SH-SY5Y (cell line): ENCODE results near the gene CDC42EP5.

Experiments
- GATA2 ChIP-seq: IDR thresholded peaks from 2 replicates; pipeline ENCODE4 v1.6.1; 2011; ENCODE audit warnings: mild to moderate bottlenecking, low read depth, low read length
- GATA3 ChIP-seq: IDR thresholded peaks from 2 replicates; pipeline ENCODE4 v1.6.1; 2011; ENCODE audit warnings: low read depth, mild to moderate bottlenecking, low read length, moderate library complexity

Gene CDC42EP5

DNA sequence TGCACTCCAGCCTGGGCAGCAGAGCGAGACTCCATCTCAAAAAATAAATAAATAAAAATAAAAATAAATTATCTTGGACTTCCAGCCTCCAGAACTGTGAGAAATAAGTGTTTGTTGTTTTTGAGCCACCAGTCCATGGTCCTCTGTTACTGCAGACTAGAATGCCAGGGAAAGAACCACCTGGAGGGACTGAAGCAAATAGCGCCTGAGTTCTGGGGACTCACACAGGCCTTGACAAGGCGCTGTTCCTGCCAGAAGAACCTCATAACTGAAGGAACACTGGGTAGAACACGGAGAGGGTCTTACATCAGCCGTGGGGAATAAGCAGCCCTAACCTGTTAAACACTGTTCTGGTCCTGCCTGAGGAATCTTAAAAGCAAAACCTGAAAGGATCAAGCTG is 32.5 kb downstream of the CDC42EP5 start:
- TF ChIP-seq GATA3 (no peak), GATA2 (no peak)

DNA sequence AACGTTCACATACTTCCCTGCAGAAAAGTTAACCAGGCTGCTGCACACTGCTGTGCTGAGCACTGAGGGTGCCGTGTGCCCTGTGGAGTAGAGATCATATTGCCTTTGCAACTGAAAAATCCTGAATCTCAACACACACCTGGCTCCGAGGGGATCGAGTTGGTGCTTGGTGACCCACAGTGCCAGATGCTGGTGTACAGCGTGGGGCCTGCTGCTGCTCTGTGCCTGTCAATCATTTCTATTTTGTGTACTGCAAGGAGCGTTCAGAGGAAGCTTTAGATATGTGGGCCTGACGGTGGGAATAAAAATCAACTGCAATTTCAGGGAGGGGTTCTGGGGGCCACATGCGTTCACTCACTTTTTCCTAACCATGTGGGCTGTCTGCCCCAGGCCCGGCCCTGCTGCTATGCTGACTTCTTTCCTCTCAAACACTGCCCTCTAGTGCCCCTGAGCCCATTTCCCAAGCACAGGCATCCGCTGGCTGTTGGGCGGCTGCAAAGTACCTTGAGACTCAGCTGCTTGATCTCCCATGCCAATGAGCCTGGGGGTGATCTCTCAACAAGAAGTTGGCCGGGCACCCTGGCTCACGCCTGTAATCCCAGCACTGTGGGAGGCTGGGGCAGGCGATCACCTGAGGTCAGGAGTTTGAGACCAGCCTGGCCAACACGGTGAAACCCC is 33.8 kb downstream of the CDC42EP5 start:
- TF ChIP-seq GATA2 (no peak), GATA3 (no peak)

DNA sequence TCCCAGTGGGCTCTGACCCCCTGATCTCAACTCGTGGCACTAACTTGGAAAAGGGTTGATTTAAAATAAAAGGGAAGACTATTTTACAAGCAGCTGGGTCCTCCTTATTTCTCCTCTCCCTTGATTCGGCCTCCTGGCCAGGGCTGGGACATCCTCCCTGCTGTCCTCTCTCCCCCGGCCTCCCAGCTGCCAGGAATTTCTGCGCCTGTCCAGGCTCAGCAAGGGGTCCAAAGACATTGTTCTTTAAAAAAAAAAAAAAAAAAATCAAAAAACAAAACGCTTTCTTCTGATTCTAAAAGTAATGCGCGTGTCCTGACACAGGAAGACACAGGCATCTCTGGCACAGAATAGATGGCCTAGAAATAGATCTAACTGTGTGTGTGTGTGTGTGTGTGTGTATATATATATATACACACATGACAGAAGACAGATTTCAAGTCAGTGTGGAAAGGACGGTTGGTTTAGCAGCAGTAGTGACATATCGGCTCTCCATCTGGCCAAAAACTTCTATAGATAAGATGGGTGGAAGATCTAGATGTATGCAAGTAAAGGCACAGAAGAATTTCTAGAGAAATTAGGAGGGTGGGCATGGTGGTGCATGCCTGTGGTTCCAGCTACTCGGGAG is 36.4 kb downstream of the CDC42EP5 start:
- TF ChIP-seq GATA2 (no peak), GATA3 (no peak)

DNA sequence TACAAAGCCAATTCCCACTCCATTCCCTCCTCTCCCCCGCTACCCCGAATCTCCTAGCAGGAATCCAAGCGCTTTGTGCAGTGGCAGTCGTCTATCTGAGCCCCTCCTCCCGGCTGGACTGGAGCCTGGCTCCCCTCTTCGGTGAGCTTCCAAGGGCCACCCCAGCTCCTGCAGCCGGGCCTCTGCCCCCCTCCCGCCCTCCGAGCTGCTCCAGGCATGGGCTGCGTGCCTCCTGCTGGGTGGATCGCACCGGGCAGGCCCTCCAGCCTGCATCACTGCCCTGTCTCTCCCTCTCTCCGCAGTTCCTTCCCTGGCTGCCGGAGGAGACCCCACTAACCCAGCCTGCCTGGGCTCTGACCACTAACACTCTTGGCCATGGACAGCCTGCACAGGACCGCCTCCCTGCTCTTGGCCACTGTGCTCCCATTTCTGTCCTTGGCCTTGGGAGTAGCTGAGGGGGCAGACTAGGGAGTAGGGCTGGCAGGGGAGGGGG is 37.0 kb downstream of the CDC42EP5 start:
- no peak for TF ChIP-seq GATA3
- TF ChIP-seq GATA2, result no peak

DNA sequence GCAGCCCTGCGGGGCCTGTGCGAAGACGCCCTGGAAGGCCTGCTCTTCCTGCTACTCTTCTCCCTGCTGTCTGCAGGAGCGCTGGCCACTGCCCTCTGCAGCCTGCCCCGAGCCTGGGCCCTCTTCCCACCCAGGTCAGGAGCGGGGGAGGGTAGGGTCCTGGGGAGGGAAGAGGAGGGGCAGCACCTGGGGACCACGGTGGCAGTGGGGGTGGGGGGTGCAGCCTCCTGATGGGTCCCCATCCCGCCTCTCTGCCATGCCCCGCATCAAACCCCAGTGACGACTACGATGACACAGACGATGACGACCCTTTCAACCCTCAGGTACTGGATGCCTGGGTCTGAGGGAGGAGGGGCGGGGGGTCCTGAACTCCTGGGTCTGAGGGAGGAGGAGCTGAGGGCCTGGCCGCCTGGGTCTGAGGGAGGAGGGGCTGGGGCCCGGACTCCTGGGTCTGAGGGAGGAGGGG is 37.5 kb downstream of the CDC42EP5 start:
- no peak for TF ChIP-seq GATA2
- TF ChIP-seq GATA3, result no peak

DNA sequence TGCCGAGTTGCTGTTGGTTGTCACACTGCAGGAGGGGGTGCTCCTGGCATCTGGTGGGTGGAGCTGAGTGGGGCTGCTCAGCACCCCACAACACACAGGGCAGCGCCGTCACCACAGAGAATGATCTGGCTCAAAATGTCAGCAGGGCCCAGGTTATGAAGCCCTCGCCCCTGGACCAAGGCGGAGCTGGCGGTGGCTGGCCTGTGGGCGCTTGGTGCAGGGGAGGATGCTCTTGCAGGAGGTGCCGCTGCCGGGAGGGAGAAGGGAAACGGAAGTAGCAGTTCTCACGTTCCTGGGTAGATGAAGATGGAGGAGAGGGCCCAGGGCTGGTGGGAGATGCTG is 38.3 kb downstream of the CDC42EP5 start:
- TF ChIP-seq GATA3 (no peak), GATA2 (no peak)

DNA sequence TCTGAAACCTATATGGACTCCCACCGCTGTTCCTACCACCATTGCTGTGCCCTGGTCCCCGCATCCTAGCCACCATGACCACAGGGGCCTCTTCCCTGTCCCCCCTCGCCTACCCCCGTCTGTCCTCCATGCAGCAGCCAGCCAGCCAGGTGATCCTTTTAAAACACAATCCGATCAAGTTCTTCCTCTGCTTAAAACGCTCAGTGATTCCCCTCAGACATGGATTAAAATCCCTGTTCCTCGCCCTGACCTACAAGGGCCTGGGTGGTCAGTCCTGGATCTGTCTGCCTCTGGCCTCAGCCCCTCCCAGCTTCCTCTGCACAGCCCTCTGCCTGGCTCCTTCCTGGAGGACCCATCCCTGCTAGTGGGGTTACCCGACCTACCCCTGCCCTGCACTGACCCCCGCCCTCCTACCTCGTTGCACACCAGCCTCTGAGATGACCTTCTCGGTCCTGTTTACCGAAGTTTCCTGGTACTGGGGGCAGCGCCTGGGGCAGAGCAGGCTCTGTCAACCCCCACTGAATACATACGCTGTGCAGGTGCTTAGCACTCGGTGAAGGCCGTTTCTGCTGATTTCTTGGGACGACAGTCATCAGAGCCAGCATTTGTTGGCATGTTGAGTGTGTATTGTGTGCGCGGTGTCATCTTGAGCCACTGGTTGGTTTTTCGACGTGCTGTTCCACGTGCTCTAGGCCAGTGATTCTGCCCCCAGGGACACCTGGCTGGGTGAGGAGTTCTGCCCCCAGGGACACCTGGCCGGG is 38.8 kb downstream of the CDC42EP5 start:
- TF ChIP-seq GATA3 (no peak), GATA2 (no peak)

DNA sequence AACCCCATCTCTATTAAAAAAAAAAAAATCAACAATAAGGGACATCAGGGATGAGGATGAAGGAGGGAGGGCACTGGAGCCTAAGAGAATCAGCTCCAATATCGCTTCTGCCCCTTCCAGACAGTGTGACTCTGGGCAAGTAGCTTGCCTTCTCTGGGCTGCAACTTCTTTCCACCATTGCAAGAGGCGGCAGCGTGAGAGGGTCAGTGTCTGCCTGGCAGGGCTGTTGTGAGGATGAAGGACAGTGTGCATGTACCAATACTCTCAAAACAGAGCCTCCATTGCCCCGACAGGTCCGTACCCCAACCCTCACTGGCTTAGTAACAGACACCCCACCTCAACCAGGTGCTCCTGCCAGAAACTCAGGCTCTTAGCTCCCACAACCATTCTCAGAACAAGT is 39.4 kb downstream of the CDC42EP5 start:
- TF ChIP-seq GATA2 (no peak), GATA3 (no peak)

DNA sequence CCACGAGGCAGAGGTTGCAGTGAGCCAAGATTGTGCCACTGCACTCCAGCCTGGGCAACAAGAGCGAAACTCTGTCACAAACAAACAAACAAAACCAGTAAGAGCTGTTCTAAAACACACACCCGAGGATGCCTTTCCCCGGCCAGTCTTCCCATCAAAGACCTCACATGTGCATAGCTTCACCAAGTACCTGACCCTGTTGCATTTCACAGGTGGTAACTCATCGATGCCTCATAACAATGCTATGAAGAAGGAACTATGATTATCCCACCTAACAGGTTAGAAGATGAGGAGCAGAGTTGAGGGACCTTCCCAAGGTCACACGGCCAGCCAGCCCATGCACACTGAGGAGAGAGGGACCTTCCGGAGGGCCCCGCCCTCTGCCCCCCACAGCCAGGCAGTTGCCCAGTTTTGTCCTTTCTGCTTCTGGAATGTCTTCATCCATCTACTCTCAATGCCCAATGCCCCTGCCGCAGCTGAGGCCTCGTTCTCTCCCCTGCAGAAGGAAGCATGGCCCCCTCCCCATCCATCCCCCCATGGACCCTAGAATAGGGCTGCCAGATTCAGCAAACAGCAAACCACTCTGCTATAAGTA is 40.9 kb downstream of the CDC42EP5 start:
- no peak for TF ChIP-seq GATA2
- TF ChIP-seq GATA3, result no peak

DNA sequence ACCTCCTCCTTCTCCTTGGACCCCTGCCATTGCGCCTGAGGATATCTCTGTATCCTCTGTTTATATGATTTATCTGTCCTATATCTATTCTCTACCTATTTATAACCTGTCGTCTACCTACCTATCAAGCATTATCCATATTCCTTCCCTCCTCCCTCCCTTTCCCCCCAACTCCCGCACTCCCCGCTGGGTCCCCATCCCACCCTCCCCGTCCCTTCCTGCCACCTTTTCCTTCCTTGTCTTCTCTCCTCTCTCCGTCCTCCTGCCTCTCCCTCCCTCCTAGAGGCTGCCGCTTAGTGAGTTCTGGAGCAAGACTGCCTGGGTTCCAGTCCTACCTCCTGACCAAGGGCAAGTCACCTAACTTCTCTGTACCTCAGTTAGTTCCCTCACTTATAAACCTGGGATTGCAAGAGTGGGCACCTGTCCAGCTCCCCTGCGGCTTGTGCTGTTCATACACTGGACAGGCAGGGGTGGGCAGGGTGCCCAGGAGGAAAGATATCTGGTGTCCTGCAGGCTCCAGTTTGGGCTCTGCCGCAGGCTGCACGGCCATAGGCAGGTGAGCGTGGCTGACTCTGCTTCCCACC is 41.7 kb downstream of the CDC42EP5 start:
- TF ChIP-seq GATA3, result no peak
- no peak for TF ChIP-seq GATA2

DNA sequence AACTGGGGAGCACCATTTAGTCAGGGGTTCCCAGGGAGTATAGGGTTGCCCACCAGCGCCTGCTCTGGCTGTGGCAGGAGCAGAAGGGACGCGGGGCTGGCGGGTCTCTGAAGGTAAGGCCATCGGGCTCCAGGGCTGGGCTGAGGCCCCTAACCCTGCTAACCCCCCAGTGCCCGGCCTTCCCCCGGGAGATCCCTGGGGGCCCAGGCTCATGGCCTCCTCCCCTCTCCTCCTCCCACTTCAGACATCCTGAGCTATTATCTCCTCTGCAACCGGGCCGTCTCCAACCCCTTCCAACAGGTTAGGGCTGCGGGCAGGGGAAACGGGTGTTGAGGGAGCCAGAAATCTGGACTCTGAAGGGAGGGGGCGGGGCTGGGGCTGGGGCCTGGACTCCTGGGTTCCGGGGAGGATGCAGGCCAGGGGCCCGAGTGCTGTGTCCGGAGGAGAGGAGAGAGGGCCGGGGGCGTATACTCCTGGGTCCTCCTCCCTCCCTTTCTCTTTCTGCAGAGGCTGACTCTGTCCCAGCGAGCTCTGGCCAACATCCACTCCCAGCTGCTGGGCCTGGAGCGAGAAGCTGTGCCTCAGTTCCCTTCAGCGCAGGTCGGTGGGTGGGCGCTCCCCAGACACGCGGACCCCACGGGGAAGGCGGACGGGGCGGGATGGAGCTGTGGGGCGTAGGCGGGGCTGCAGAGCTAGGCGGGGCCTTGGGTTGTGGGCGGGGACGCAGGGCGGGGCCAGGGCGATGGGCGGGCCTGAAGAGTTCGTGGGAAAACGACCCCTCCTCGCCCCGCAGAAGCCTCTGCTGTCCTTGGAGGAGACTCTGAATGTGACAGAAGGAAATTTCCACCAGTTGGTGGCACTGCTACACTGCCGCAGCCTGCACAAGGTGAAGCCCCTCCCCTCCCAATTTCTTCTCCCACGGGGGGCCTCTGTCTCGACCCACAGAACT is 42.5 kb downstream of the CDC42EP5 start:
- TF ChIP-seq GATA2, result no peak
- TF ChIP-seq GATA3, result no peak

DNA sequence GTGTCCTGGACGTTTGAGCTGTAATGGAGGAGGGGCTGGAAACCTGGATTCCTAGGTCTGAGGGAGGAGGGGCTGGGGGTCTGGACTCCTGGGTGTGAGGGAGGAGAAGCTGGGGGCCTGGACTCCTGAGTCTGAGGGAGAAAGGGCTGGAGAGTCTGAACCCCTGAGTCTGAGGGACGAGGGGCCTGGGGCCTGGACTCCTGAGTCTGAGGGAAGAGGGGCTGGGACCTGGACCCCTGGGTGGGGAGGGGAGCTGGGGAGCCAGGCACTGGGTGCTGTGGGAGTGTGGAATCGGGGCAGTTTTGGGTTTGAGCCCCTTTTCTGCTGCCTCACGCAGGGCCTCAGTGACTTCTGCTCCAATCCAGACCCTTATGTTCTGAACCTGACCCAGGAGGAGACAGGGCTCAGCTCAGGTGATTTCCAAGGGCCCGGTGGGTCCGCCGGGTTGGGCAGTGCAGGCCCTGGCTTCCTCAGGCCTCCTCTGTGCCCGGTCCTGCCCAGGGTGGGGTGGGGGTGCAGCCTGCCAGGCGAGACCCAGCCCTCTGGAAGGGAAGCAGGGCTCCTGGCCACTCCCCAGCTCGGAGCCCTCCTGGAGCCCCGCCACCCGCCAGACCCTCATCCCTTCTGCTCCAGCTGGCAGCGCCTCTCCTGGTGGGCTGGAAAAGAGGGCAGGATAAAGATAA is 43.4 kb downstream of the CDC42EP5 start:
- TF ChIP-seq GATA2 (no peak), GATA3 (no peak)

DNA sequence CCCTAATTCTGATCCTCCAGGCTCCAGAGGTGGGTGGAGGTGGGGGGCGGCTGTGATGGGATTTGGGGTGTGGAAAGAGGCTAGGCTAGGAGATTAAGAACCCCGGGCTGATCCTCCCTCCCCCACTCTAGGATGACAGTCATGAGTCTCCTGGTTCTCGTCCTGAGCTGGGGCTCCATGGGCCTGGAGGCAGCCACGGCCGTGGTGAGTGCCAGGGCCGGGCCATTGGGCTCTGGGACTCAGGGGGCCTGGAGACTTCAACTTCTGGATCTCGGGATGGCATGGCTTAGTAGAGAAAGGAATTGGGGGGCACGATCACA is 44.0 kb downstream of the CDC42EP5 start:
- TF ChIP-seq GATA3 (no peak), GATA2 (no peak)
